ENCODE data around the gene ADCY10.

ADCY10 gene

GRCh38 chr1:167862432-167863076 lies 51.4 kb downstream of the ADCY10 start:
- no peak for DNase-seq (ENCODE audit: low read depth in 1 of 2, low spot score in 1 of 2)
- Histone ChIP-seq H3K4me3 (replicated peaks; ENCODE audit: insufficient read depth, low read length) (no peak overlapping the region), H3K27ac (replicated peaks) (no peak overlapping the region), H3K27me3 (ENCODE audit: insufficient read depth, poor library complexity, severe bottlenecking) (no peaks in the 10 kb centered on the region)
- no peak for TF ChIP-seq SPI1 (IDR thresholded peaks at IDR 0.05; ENCODE audit: borderline replicate concordance, low read depth)
- no peak for TF ChIP-seq CTCF (IDR thresholded peaks at IDR 0.05; ENCODE audit: insufficient read depth, low read length)
- TF ChIP-seq REST (IDR thresholded peaks at IDR 0.05; ENCODE audit: insufficient replicate concordance, low read depth): no peak
- TF ChIP-seq POLR2AphosphoS5 (IDR thresholded peaks at IDR 0.05; ENCODE audit: low read depth): no peak
- TF ChIP-seq GABPA (IDR thresholded peaks at IDR 0.05; ENCODE audit: low read depth): no peak

- TF ChIP-seq POLR2AphosphoS5 (IDR thresholded peaks at IDR 0.05; ENCODE audit: low read depth): no peak
- TF ChIP-seq SPI1 (IDR thresholded peaks at IDR 0.05; ENCODE audit: borderline replicate concordance, low read depth): peak; percentile 9; the same call in 1 of the 2 replicates
- Histone ChIP-seq H3K4me3 (replicated peaks; ENCODE audit: insufficient read depth, low read length) (no peak overlapping the region), H3K27ac (replicated peaks) (no peak overlapping the region), H3K27me3 (ENCODE audit: insufficient read depth, poor library complexity, severe bottlenecking) (no peaks in the 10 kb centered on the region)
- DNase-seq (ENCODE audit: low read depth in 1 of 2, low spot score in 1 of 2): no peak
These were observed 52.1 kb downstream of the ADCY10 start for GRCh38 chr1:167861664-167862381.

GRCh38 chr1:167860231-167860923 lies 53.6 kb downstream of the ADCY10 start:
- H3K27ac ChIP-seq (replicated peaks): no peak overlapping the region
- H3K27me3 ChIP-seq (ENCODE audit: insufficient read depth, poor library complexity, severe bottlenecking): no peaks in the 10 kb centered on the region
- no peak overlapping the region for H3K4me3 ChIP-seq (replicated peaks; ENCODE audit: insufficient read depth, low read length)
- DNase-seq (ENCODE audit: low read depth in 1 of 2, low spot score in 1 of 2): no peak
- TF ChIP-seq POLR2AphosphoS5 (IDR thresholded peaks at IDR 0.05; ENCODE audit: low read depth): no peak
- TF ChIP-seq SPI1 (IDR thresholded peaks at IDR 0.05; ENCODE audit: borderline replicate concordance, low read depth): no peak
- TF ChIP-seq REST (IDR thresholded peaks at IDR 0.05; ENCODE audit: insufficient replicate concordance, low read depth): no peak
- TF ChIP-seq GABPA (IDR thresholded peaks at IDR 0.05; ENCODE audit: low read depth): no peak
- no peak for TF ChIP-seq CTCF (IDR thresholded peaks at IDR 0.05; ENCODE audit: insufficient read depth, low read length)

Data from HL-60 (cell line).